ENCODE data around the gene FSTL5. TPM values are rescaled to one million over a fixed set of nuclear protein-coding genes. Genes with fewer than 3 reads are reported as not detected.

The FSTL5 gene
- total and polyA plus RNA-seq, 2 of the 13 experiments (the other 11 are each of a cell fraction or from before 2014, with no cell fraction given): 0.03 to 0.07 TPM

- TF ChIP-seq GRHL1 (CRISPR knock-in tag; conservative IDR thresholded peaks at IDR 0.05): no peak
Measured at GRCh38 chr4:161505141-161505540, 658.7 kb downstream of the FSTL5 start (continued).

GRCh38 chr4:161498155-161498554, 665.6 kb downstream of the FSTL5 start:
- H3K9me3 ChIP-seq (ENCODE audit: low read length): no peaks in the 10 kb centered on the region
- no peak for ATAC-seq
- intact Hi-C loops (cut with micrococcal nuclease; ENCODE audit: unreplicated experiment): no loop called here
- no peak overlapping the region for H3K9ac ChIP-seq (ENCODE audit: insufficient read depth, low read depth, low read length)
- in situ Hi-C loops (cut with HindIII; ENCODE audit: extremely low pct_ligation_motif_present, low pct_unique_long_range_greater_than_20kb): no loop called here
- H2AFZ ChIP-seq (ENCODE audit: low read length): no peak overlapping the region
- POLR2A ChIA-PET: no interaction called here
- CTCF ChIA-PET (ENCODE audit: low intra/inter-chr PET ratio, low total read pairs): no interaction called here
- H3K4me3 ChIP-seq (replicated peaks in 1 of 3; ENCODE audit: insufficient read depth in 1 of 3, low read depth in 2 of 3, low read length in 3 of 3): no peak overlapping the region
- TF ChIP-seq CREM (IDR thresholded peaks at IDR 0.05): no peak
- TF ChIP-seq CREM (CRISPR knock-in tag; IDR thresholded peaks at IDR 0.05): no peak
- no peak for TF ChIP-seq GATA4 (IDR thresholded peaks at IDR 0.05; ENCODE audit: borderline replicate concordance, low read depth)
- TF ChIP-seq HES4 (CRISPR knock-in tag; IDR thresholded peaks at IDR 0.05; ENCODE audit: borderline replicate concordance): no peak
- no peak for TF ChIP-seq ZSCAN22 (CRISPR knock-in tag; IDR thresholded peaks at IDR 0.05)
- no peak for TF ChIP-seq SAP130 (CRISPR knock-in tag; IDR thresholded peaks at IDR 0.05; ENCODE audit: low read depth)
- no peaks in the 10 kb centered on the region for H3K27me3 ChIP-seq (ENCODE audit: control insufficient read depth in 1 of 2, insufficient read depth in 2 of 2, low read length in 2 of 2)
- H3K4me1 ChIP-seq (ENCODE audit: insufficient read depth, low read length): no peaks in the 10 kb centered on the region
- no peaks in the 10 kb centered on the region for H3K36me3 ChIP-seq (replicated peaks in 1 of 2; ENCODE audit: control insufficient read depth in 1 of 2, insufficient read depth in 2 of 2, low read length in 2 of 2)
- H3K79me2 ChIP-seq (ENCODE audit: insufficient read depth, low read length): no peaks in the 10 kb centered on the region
- H3K4me2 ChIP-seq (ENCODE audit: low read depth, low read length): no peak overlapping the region
- no peaks in the 10 kb centered on the region for H4K20me1 ChIP-seq (ENCODE audit: insufficient read depth, low read length)
- FAIRE-seq: no peak
- no TSS peak for BruUV-seq (replicated peaks)
- no peak for DNase-seq (ENCODE audit: low spot score)
- no peak overlapping the region for H3K27ac ChIP-seq (ENCODE audit: extremely low read length, insufficient read depth, low read length)

GRCh38 chr4:161486461-161486860, 677.3 kb downstream of the FSTL5 start:
- no TSS peak for BruUV-seq (replicated peaks)
- H3K4me3 ChIP-seq (replicated peaks in 1 of 3; ENCODE audit: insufficient read depth in 1 of 3, low read depth in 2 of 3, low read length in 3 of 3): no peak overlapping the region
- H3K27ac ChIP-seq (ENCODE audit: extremely low read length, insufficient read depth, low read length): no peak overlapping the region
- no peaks in the 10 kb centered on the region for H3K27me3 ChIP-seq (ENCODE audit: control insufficient read depth in 1 of 2, insufficient read depth in 2 of 2, low read length in 2 of 2)
- H3K9me3 ChIP-seq (ENCODE audit: low read length): no peaks in the 10 kb centered on the region
- no peaks in the 10 kb centered on the region for H3K4me1 ChIP-seq (ENCODE audit: insufficient read depth, low read length)
- H2AFZ ChIP-seq (ENCODE audit: low read length): no peak overlapping the region
- in situ Hi-C loops (cut with HindIII; ENCODE audit: extremely low pct_ligation_motif_present, low pct_unique_long_range_greater_than_20kb) (no loop called here), intact Hi-C loops (cut with micrococcal nuclease; ENCODE audit: unreplicated experiment) (no loop called here)
- no peaks in the 10 kb centered on the region for H4K20me1 ChIP-seq (ENCODE audit: insufficient read depth, low read length)
- no peaks in the 10 kb centered on the region for H3K36me3 ChIP-seq (replicated peaks in 1 of 2; ENCODE audit: control insufficient read depth in 1 of 2, insufficient read depth in 2 of 2, low read length in 2 of 2)
- ChIA-PET CTCF (ENCODE audit: low intra/inter-chr PET ratio, low total read pairs) (no interaction called here), POLR2A (no interaction called here)
- H3K4me2 ChIP-seq (ENCODE audit: low read depth, low read length): no peak overlapping the region
- no peak for ATAC-seq
- no peak for FAIRE-seq
- no peak for DNase-seq (ENCODE audit: low spot score)
- no peak overlapping the region for H3K9ac ChIP-seq (ENCODE audit: insufficient read depth, low read depth, low read length)
- H3K79me2 ChIP-seq (ENCODE audit: insufficient read depth, low read length): no peaks in the 10 kb centered on the region
- TF ChIP-seq ZNF275 (CRISPR knock-in tag; IDR thresholded peaks at IDR 0.05; ENCODE audit: borderline replicate concordance) (no peak), ZNF768 (CRISPR knock-in tag; IDR thresholded peaks at IDR 0.05) (no peak), ZFP90 (CRISPR knock-in tag; IDR thresholded peaks at IDR 0.05; ENCODE audit: borderline replicate concordance) (no peak), LCORL (IDR thresholded peaks at IDR 0.05) (no peak), LCORL (CRISPR knock-in tag; IDR thresholded peaks at IDR 0.05) (no peak), ZNF563 (CRISPR knock-in tag; IDR thresholded peaks at IDR 0.05) (no peak), CEBPB (IDR thresholded peaks at IDR 0.05; ENCODE audit: borderline replicate concordance, low read depth, low read length) (0 out of 2 replicates have a peak, but pooled peaks have one; percentile 12)
- WGBS (ENCODE audit: low lambda C conversion rate): 3% methylated on average over 1 of the region's 1 CpG
